Fibroblast of pulmonary artery (primary cell): Measurements from ENCODE around the gene DIPK2A.

ENCODE experiments used
- DNase-seq: peaks from one replicate; pipeline ENCODE4 v3.0.0-alpha.2; 2010; ENCODE audit warnings: low read depth
- H3K4me3 ChIP-seq: replicated peaks from 2 replicates; pipeline ENCODE4 v1.5.1; 2011; ENCODE audit warnings: low read depth, mild to moderate bottlenecking, control low read depth, low read length, moderate library complexity
- CTCF ChIP-seq: IDR thresholded peaks from 2 replicates; pipeline ENCODE4 v1.5.1; 2011; ENCODE audit warnings: mild to moderate bottlenecking, control low read depth, low read length, inconsistent platforms; ENCODE audit errors: missing control alignments

DIPK2A gene

GRCh38 chr3:144015133-144015532, 43.5 kb downstream of the DIPK2A start:
- no peak for TF ChIP-seq CTCF
- no peak overlapping the region for H3K4me3 ChIP-seq
- no peak for DNase-seq

- H3K4me3 ChIP-seq, result no peak overlapping the region
- DNase-seq, result peak; percentile 72
- TF ChIP-seq CTCF, result no peak
Measured at GRCh38 chr3:144018776-144019175, 47.2 kb downstream of the DIPK2A start.
